SK-N-SH (cell line): ENCODE results near the gene MRPL14.

Experiments
- CHD2 ChIP-seq: fragments of 150-350 bp; IDR thresholded peaks from 2 replicates; pipeline ENCODE4 v1.6.1; 2018; ENCODE audit warnings: low read length; ENCODE audit not compliant: partially characterized antibody
- EZH2phosphoT487 ChIP-seq: fragments of 200-600 bp; sonication (generic); IDR thresholded peaks from 2 replicates; pipeline ENCODE4 v1.6.1; 2017; ENCODE audit warnings: low read depth, mixed run types, mild to moderate bottlenecking, antibody characterized with exemption, moderate library complexity, borderline replicate concordance
- FOSL2 ChIP-seq: IDR thresholded peaks from 2 replicates; pipeline ENCODE4 v1.4.0; 2012; ENCODE audit warnings: low read depth, mild to moderate bottlenecking, moderate library complexity, borderline replicate concordance
- FOXJ3 ChIP-seq: sonication (generic); formaldehyde crosslinking; IDR thresholded peaks from 2 replicates; pipeline ENCODE4 v1.5.1; 2020; ENCODE audit warnings: mild to moderate bottlenecking, missing genetic modification reagents
- FOXM1 ChIP-seq: IDR thresholded peaks from 2 replicates; pipeline ENCODE4 v1.4.0; 2012; ENCODE audit warnings: low read depth, mild to moderate bottlenecking
- MAX ChIP-seq: IDR thresholded peaks from 2 replicates; pipeline ENCODE4 v1.4.0; 2012; ENCODE audit warnings: low read depth
- NRF1 ChIP-seq: IDR thresholded peaks from 2 replicates; pipeline ENCODE4 v1.6.1; 2012; ENCODE audit warnings: low read depth, mild to moderate bottlenecking, low read length
- POLR2AphosphoS5 ChIP-seq: IDR thresholded peaks from 2 replicates; pipeline ENCODE4 v1.6.1; 2012; ENCODE audit warnings: low read depth, low read length
- RAD21 ChIP-seq: IDR thresholded peaks from 2 replicates; pipeline ENCODE4 v1.6.1; 2012; ENCODE audit warnings: mild to moderate bottlenecking, low read length
- RCOR1 ChIP-seq: fragments of 150-350 bp; IDR thresholded peaks from 2 replicates; pipeline ENCODE4 v1.6.1; 2017; ENCODE audit warnings: antibody characterized with exemption, low read length
- SMC3 ChIP-seq: IDR thresholded peaks from 2 replicates; pipeline ENCODE4 v1.6.1; 2012; ENCODE audit warnings: low read depth, low read length, improper control_type of control experiment
- TAF1 ChIP-seq: IDR thresholded peaks from 2 replicates; pipeline ENCODE4 v1.6.1; 2012; ENCODE audit warnings: low read depth, mild to moderate bottlenecking, low read length, moderate library complexity, borderline replicate concordance
- USF2 ChIP-seq: fragments of 150-350 bp; IDR thresholded peaks from 2 replicates; pipeline ENCODE4 v1.6.1; 2017; ENCODE audit warnings: antibody characterized with exemption, low read length, low read depth, borderline replicate concordance
- TF ChIP-seq, protein P1 (sequence below): fragments of 200-600 bp; sonication (generic); IDR thresholded peaks from 2 replicates; pipeline ENCODE4 v1.6.1; 2017; ENCODE audit warnings: antibody characterized with exemption, mild to moderate bottlenecking, moderate library complexity

- TF ChIP-seq TAF1: no peak
- TF ChIP-seq POLR2AphosphoS5: no peak
- TF ChIP-seq, protein P1, sequence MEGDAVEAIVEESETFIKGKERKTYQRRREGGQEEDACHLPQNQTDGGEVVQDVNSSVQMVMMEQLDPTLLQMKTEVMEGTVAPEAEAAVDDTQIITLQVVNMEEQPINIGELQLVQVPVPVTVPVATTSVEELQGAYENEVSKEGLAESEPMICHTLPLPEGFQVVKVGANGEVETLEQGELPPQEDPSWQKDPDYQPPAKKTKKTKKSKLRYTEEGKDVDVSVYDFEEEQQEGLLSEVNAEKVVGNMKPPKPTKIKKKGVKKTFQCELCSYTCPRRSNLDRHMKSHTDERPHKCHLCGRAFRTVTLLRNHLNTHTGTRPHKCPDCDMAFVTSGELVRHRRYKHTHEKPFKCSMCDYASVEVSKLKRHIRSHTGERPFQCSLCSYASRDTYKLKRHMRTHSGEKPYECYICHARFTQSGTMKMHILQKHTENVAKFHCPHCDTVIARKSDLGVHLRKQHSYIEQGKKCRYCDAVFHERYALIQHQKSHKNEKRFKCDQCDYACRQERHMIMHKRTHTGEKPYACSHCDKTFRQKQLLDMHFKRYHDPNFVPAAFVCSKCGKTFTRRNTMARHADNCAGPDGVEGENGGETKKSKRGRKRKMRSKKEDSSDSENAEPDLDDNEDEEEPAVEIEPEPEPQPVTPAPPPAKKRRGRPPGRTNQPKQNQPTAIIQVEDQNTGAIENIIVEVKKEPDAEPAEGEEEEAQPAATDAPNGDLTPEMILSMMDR: no peak; the same call in 1 of the 2 replicates
- TF ChIP-seq FOSL2: no peak
- no peak for TF ChIP-seq NRF1
- TF ChIP-seq SMC3: no peak
- TF ChIP-seq FOXJ3 (CRISPR knock-in tag): no peak
- TF ChIP-seq EZH2phosphoT487: no peak
- TF ChIP-seq RCOR1: no peak
- TF ChIP-seq MAX: no peak
- no peak for TF ChIP-seq CHD2
- no peak for TF ChIP-seq USF2
- no peak for TF ChIP-seq FOXM1
- peak; percentile 12 for TF ChIP-seq RAD21
These were observed 53.4 kb downstream of the MRPL14 start for GRCh38 chr6:44073612-44074438.
